HG03354 (cell line): ENCODE data around the gene PGA5.

Source experiments
- ATAC-seq: cut with Tn5 transposase; IDR thresholded peaks from one replicate; pipeline ENCODE4 v1.9.1; 2021; ENCODE audit warnings: mild to moderate bottlenecking; ENCODE audit not compliant: unreplicated experiment, poor library complexity, severe bottlenecking

PGA5 gene

DNA sequence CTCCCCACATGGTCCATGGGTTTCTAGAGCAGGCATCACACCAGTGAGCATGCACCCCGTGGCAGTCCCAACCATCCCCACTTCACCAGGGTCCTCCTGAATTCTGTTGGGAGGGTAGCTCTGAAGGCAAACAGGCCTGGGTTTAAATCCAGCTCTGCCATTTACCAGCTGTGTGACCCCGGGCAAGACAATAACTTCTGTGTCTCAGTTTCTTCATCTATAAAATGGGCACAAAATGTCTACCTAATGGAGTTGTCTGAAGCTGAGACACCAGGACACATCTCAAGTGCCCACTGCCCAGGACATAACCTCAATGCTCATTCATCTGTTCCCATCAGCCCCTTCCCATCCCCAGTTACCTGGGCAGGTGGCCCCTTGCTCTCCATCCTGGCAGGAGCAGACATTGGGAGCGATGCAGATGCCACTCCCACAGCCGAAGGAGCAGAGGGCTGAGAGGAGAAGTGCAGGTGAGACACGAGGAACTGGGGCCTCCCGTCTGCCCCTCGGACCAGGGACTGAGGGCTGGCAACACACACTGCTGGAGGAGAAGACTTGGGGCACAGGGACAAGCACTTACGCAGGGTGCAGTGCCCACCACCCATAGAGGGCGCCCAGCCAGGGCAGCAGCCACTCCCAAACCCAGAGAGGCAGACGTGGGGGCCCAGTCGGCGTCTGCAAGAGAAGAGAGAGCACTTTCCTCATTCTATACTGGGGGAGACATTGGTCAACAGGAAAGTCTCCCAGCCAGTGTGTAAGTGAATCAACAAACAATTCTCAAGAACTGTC lies 50.1 kb downstream of the PGA5 start:
- no peak for ATAC-seq

DNA sequence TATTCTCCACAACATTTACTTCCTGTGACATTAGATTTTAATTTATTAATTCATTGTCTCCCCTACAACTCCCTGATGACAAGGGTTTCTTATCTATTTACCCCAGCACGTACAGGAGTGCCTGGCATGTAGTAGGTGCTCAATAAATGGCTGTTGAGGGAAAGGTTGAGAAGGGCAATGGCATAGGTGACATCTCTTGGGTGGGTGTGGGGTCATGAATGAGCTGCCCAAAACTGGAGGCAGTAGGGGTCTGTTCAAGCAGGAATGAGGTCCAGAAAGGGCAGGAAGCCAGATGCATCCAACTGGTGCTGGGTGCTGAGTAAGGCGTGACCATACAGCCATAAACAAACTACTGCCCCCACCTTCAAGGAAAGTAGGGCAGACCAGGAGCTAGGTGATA lies 51.4 kb downstream of the PGA5 start:
- no peak for ATAC-seq

DNA sequence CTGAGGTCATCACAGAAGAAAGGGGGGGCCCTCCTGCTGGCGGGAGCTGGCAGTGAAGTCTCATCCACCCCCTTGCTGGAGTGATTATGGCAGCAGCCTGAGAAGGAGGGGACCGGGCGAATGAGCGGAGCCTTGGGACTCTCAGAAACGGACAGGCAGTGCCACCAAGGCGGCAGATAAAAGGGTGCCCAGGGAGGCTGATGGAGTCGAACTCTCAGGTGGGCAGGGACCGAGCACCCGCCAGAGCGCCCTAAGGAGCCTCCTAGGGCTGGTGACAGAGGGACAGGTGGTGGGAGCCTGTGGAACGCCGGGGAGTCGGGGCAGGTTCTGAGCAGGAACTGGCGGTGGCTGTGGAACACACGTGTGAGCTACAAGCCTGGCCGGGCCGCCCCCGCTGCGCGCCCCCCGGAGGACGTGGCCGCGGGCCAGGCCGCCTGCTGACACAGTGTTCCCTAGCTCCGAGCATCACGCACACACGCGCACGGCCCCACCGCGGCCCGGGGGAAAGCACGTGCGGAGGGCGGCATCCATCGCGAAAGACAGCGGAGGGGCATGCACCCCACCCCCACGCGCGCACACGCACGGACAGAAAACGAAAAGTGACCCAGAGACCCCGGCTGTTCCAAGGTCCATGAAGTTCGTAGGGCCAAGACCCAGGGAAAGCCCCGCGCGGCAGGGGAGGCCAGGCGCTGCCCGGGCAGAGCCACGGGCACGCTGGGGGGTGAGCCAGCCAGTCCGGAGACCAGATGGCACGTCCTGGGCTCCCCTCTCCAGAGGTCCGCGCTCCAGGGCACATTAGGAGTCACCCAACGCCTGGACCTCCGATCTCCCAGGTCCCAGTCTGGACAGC lies 53.1 kb downstream of the PGA5 start:
- ATAC-seq, result peak; percentile 39

DNA sequence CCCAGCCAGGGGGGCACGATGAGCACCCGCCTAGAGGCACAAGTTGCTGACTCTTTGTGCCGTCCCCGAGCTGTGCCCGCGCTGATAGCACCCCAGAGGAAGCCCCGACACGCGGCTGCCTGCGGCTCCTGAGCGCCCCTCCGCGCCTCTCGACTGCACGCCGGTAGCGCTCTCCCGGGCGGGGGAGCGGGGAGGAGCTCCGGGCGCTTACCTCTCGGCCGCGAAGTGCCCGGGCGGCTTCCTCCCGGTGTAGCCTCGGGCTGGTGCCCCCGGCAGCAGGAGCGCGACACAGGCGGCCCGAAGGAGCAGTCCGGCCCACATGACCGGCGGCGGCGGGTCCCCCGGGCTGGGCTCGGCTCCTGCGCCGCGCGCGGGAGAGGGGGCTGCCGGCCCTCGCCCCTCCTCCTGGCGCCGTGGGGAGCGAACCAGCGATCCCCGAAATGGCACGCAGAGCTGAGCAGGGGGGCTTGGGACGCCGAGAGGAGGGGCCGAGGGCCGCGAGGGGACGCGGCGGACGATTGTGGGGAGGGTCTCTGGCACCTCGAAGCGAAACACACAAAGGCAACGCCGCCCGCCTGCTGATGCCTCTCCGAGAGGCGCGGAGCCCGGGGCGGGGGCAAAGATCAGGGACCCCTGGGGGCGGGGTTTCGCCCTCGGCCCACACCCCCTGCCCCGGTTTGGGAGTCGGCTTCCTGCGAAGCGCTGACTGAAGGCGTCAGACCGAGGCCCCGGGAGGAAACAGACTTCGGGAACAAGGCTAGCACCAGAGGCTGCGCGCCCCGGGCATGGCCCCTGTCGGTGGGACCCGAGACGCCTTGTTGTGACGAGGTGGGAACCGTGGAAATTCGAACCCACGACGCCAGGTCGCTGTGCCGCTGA lies 54.0 kb downstream of the PGA5 start, which contains the start of gene VWCE:
TSS of gene VWCE (minus strand) at position 600 of the 879 bp plus-strand sequence. CDS start at position 321, 279 bp downstream.
- peak; percentile 80 for ATAC-seq

DNA sequence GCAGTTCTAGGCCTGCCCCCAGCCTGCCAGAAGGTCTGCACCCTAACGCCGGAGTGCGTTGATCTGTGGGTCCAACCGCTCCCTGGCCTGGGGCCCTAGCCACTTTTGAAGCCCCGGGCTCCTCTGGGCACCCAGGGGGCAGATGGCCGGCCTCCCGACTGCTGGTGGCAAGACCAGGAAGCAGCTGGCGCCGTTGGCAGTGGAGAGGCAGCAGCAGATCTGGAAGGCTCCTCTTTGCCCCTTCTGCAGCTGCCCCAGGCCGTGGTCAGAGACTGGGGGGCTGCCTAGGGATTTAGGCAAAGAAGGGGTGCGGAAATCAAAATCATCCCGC lies 54.6 kb downstream of the PGA5 start:
- ATAC-seq, result no peak

DNA sequence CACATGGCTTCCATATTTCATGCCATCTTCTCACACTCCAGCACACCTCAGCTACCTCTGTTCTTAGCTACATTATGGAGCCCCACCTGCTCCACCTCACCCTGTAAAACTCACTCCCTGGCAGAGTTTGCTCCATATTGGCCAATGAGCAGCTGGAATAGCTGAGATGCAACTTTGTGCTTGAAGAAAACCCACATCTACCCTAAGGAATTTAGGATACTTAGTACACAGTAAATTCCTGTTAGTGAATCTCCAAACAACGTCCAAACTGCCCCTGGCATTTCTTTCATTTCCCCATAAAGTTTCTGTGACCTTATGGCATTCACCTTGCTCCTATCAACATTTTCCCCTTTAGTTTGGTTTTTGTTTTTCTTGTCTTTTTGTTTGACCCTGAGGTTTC lies 56.4 kb downstream of the PGA5 start:
- ATAC-seq, result no peak

DNA sequence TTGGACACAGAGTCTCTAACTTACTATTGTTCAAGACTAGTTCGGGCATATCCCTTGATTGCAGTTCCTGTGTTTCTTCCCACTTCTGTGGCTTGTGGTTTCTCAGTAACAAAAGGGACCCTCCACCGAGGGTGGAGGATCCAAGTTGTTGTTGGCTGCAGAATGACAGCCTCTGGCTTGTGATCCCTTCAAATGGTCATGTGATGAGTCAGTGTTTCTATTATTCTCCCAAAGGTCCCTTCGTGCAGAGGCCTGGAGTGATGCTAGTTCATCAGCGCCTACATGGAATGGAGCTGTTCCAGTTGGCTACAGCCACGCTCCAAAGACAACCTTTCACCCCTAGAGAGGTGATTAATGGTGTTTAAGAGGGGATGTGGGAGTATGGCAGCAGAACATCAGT lies 56.8 kb downstream of the PGA5 start:
- no peak for ATAC-seq

DNA sequence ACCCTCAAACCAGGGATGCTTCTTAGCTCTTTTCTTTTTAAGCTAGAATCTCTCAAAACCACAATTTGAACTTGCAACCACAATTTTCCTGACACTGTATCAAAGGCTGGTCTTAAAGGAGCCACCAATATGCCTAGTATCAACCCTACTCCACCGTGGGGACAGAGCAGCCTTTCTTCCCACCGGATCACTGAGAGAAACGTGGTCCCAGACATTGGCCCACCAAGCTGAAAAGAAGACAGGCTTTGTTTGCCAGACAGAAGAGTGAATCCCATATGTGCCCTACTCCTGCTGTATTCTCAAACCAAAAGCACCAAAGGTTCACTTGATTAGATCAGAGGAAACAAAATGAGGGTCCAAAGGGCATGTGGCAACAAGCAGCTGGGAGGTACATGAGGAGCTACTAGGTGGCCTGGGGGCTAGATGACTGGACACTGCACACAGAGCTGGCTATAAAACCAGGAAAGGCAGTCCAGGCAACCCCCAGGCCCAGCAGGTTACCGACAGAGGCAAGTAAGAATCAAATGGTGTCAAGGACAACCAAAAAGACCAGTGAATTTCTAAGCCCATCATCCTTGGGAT lies 57.8 kb downstream of the PGA5 start:
- ATAC-seq, result no peak
